ENCODE measurements around the gene MCC. TPM values are rescaled to one million over a fixed set of nuclear protein-coding genes. Genes with fewer than 3 reads are reported as not detected.

MCC gene
- polyA plus RNA-seq, 4 donors: 26.8 to 36.7 (median 33.1) TPM

- no peak for DNase-seq (ENCODE audit: low read depth in 4 of 4, low spot score in 3 of 4)
Observed at GRCh38 chr5:113027431-113027830, 460.8 kb downstream of the MCC start.

- no peak for DNase-seq (ENCODE audit: low read depth in 4 of 4, low spot score in 3 of 4)
Observed at GRCh38 chr5:113027015-113027414, 461.2 kb downstream of the MCC start.

GRCh38 chr5:113026211-113026610 lies 462.0 kb downstream of the MCC start:
- DNase-seq (ENCODE audit: low read depth in 4 of 4, low spot score in 3 of 4): no peak

GRCh38 chr5:113025596-113025995 lies 462.7 kb downstream of the MCC start:
- no peak for DNase-seq (ENCODE audit: low read depth in 4 of 4, low spot score in 3 of 4)

- DNase-seq (ENCODE audit: low read depth in 4 of 4, low spot score in 3 of 4): no peak
Observed at GRCh38 chr5:113024076-113024697, 464.1 kb downstream of the MCC start.

GRCh38 chr5:113022661-113023060 lies 465.6 kb downstream of the MCC start:
- DNase-seq (ENCODE audit: low read depth in 4 of 4, low spot score in 3 of 4): no peak

- DNase-seq (ENCODE audit: low read depth in 4 of 4, low spot score in 3 of 4): no peak
Observed at GRCh38 chr5:113020461-113021273, 467.6 kb downstream of the MCC start.

- no peak for DNase-seq (ENCODE audit: low read depth in 4 of 4, low spot score in 3 of 4)
Observed at GRCh38 chr5:113017881-113018635, 470.2 kb downstream of the MCC start.

- no peak for DNase-seq (ENCODE audit: low read depth in 4 of 4, low spot score in 3 of 4)
Observed at GRCh38 chr5:113005454-113005853, 482.8 kb downstream of the MCC start.

GRCh38 chr5:113003763-113004162 lies 484.5 kb downstream of the MCC start:
- DNase-seq (ENCODE audit: low read depth in 4 of 4, low spot score in 3 of 4): no peak

- DNase-seq (ENCODE audit: low read depth in 4 of 4, low spot score in 3 of 4): no peak
Observed at GRCh38 chr5:113002423-113002822, 485.8 kb downstream of the MCC start.

- DNase-seq (ENCODE audit: low read depth in 4 of 4, low spot score in 3 of 4): no peak
Observed at GRCh38 chr5:113000466-113000865, 487.8 kb downstream of the MCC start.

- DNase-seq (ENCODE audit: low read depth in 4 of 4, low spot score in 3 of 4): no peak
Observed at GRCh38 chr5:112998296-112998695, 490.0 kb downstream of the MCC start.

GRCh38 chr5:112996830-112997374 lies 491.4 kb downstream of the MCC start:
- no peak for DNase-seq (ENCODE audit: low read depth in 4 of 4, low spot score in 3 of 4)

- peak; percentile 31 to 61 (median 47) for DNase-seq (ENCODE audit: low read depth in 4 of 4, low spot score in 3 of 4)
Observed at GRCh38 chr5:112995764-112996618, 492.3 kb downstream of the MCC start.

GRCh38 chr5:112986224-112986623 lies 502.0 kb downstream of the MCC start:
- no peak for DNase-seq (ENCODE audit: low read depth in 4 of 4, low spot score in 3 of 4)

GRCh38 chr5:112983363-112983762 lies 504.9 kb downstream of the MCC start:
- no peak for DNase-seq (ENCODE audit: low read depth in 4 of 4, low spot score in 3 of 4)

- DNase-seq (ENCODE audit: low read depth in 4 of 4, low spot score in 3 of 4): no peak
Observed at GRCh38 chr5:112979723-112980122, 508.5 kb downstream of the MCC start.

- DNase-seq (ENCODE audit: low read depth in 4 of 4, low spot score in 3 of 4): no peak
Observed at GRCh38 chr5:112978836-112979235, 509.4 kb downstream of the MCC start.

GRCh38 chr5:112977440-112977861 lies 510.8 kb downstream of the MCC start:
- no peak for DNase-seq (ENCODE audit: low read depth in 4 of 4, low spot score in 3 of 4)

Data from left renal pelvis (tissue), 4 donors.